ENCODE data around the gene PRR35.
A peak's percentile ranks its signal among the peaks of the same experiment; 100 is the strongest.

PRR35 gene

DNA sequence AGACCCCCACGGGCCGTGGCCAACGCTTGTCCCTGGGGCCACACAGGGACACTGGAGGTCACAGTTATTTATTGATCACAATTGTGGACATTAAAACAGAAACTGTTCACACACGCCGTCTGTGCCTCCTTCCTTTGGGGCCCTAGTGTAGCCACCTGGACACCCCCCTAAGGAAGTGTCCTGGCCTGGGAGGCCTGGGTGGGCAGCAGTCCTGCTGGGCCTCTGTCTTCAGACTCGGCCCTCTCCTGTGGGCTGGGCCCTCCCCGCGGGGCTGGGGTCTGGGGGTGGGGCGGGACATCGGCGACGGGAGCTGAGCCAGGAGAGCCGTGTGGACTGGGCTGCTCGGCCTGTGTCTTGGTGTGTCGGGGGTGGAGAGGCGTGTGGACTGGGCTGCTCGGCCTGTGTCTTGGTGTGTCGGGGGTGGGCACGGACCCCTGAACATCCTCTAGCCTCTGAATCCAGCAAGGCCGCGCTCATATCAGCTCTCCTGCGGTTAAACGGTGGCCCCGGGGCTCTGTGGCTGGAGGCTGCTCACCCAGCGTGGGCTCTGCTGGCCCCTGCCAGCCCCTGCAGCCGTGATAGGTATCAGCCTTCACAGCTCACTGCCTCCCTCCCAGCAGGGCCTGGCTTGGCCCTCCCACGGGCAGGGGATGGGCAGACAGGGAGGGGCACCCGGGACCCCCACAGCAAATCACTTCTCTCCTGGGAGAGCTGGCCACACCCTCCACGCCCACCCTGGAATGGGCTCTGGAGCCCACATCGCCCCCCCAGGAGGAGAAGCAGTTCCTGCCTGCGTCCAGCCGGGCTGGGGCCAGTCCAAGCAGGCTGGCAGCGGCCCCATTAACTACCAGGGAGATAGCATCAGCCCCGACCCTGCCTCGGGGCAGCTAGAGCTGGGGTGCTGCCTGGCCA lies 5.5 kb downstream of the PRR35 start:
- no peak for DNase-seq

GRCh38 chr16:566475-567372 lies 6.5 kb downstream of the PRR35 start, which contains the start of gene NHLRC4:
TSS of gene NHLRC4 (plus strand) at chr16:567005. CDS start at chr16:568048, 1,043 bp downstream.
- peak; percentile 73 for DNase-seq

DNA sequence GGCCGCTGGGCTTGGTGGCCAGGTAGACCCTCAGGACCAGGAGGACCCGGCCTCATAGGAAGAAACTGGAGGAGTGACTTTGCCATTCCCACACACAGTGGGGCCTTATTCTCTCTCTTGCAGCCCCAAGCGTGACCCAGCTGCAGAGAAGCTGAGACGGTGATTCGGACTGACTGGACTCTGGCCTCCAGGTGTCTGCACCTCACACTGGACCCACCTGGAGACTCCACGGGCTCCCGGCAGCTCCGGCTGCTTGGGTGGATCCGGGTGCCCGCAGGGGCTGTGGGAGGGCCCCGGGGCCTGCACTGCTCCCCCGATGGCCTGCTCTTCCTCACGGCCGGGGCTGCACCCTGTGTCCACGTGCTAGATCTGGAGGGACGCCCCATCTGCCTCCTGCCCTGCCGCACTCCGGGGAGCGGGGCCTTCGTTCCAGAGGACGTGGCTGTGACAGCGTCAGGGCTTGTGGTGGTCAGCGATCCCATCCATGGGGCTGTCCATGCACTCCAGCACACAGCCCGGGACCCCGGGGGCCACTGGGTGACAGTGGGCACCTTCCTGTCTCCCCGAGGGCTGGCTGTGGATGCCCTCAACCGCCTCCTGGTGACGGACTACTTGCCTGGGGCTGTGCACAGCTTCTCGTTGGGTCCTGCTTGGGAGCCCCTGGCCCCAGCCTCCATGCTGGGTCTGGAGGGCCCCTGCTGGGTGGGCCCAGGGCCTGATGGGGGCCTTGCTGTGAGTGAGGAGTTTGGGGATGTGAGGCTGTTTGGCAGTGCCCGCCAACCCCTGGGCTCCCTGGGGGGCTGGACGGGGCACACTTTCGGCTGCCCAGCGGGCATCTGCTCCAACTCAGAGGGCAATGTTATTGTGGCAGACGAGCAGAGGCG lies 7.4 kb downstream of the PRR35 start:
- DNase-seq, result no peak

GRCh38 chr16:568401-569258 lies 8.4 kb downstream of the PRR35 start:
- no peak for DNase-seq

DNA sequence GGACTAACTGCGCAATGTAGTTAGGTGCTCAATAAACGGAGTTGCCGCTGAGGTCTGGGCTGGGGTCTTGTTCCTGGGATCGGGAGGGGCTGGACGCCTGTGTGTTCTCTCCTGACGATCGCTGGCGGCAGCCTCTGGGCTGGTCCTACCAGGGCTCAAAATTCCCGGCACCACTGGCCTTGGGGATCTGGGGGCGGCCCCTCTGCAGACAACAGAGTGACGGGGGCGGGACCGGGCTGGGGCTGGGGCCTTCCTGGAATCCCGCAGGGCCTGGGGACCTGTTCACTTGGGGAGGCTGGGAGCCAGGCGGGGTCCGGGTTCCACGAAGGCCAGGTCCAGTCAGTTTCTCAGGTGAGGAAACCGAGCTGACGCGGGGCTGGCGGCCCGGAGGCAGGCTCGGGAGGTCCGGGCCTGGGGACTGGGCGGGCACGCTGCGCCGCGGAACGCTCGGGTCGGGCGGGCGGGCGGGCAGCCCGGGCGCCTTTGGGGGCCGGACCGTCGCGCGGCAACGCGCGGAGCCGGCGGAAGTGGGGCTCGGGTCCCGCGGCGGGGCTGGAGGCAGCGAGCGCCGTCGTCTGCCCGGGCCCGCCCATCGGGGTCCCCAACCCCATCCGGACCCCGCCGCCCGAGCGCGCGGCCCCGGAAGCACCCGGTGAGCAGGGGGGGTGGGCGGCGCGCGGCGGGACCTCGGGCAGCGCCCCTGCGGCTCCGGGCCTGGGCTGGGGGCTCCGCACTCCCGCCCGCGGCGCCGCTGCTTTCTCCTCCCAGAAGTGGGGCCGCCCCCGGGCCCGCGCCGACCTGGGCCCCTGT lies 9.5 kb downstream of the PRR35 start, which contains the start of gene PIGQ:
TSS of gene PIGQ (plus strand) at position 524 of the 810 bp plus-strand sequence. CDS start 4,107 bp downstream, outside the sequence.
- peak; percentile 82 for DNase-seq

DNA sequence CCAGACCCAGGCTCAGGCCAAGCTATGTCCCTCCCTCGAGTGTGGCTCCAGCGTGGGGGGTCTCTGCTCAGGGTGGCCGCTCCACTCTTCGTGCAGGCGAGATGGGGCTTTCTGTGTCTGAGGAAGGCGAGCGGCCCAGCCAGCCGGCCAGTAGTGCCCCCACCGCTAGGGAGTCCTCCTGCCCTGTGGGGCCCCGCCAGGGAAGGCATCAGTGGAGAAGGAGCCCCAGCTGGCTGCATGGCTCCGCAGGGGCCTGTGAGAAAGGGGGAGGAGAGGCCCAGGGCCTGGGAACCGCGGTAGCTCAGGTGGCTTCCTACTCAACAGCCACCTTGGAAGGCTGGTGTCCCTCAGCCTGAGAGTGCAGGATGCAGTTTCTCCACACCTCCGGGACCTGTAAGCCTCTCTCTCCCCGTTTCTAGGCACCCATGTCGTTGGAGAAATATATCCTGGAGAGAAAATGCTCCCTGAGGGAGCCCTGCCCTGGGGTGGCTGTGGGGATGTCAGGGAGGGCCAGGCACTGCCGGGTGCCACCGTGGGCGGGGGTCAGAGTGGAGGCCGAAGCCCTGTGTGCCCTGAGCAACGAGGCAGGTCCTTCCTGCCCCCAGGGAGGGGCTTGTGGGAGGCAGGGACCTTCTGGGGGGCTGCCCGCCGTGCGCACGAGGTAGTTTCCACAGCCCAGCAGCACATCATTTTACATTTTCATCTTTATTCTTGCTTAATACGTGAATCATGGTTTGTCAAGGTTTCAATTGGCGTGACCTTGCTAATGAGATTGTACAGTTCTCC lies 12.9 kb downstream of the PRR35 start:
- DNase-seq, result no peak

DNA sequence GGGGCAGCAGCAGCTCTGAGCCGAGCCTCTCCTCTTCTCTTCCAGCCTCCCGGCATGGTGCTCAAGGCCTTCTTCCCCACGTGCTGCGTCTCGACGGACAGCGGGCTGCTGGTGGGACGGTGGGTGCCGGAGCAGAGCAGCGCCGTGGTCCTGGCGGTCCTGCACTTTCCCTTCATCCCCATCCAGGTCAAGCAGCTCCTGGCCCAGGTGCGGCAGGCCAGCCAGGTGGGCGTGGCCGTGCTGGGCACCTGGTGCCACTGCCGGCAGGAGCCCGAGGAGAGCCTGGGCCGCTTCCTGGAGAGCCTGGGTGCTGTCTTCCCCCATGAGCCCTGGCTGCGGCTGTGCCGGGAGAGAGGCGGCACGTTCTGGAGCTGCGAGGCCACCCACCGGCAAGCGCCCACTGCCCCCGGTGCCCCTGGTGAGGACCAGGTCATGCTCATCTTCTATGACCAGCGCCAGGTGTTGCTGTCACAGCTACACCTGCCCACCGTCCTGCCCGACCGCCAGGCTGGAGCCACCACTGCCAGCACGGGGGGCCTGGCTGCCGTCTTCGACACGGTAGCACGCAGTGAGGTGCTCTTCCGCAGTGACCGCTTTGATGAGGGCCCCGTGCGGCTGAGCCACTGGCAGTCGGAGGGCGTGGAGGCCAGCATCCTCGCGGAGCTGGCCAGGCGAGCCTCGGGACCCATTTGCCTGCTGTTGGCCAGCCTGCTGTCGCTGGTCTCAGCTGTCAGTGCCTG lies 14.0 kb downstream of the PRR35 start:
- DNase-seq, result no peak

DNA sequence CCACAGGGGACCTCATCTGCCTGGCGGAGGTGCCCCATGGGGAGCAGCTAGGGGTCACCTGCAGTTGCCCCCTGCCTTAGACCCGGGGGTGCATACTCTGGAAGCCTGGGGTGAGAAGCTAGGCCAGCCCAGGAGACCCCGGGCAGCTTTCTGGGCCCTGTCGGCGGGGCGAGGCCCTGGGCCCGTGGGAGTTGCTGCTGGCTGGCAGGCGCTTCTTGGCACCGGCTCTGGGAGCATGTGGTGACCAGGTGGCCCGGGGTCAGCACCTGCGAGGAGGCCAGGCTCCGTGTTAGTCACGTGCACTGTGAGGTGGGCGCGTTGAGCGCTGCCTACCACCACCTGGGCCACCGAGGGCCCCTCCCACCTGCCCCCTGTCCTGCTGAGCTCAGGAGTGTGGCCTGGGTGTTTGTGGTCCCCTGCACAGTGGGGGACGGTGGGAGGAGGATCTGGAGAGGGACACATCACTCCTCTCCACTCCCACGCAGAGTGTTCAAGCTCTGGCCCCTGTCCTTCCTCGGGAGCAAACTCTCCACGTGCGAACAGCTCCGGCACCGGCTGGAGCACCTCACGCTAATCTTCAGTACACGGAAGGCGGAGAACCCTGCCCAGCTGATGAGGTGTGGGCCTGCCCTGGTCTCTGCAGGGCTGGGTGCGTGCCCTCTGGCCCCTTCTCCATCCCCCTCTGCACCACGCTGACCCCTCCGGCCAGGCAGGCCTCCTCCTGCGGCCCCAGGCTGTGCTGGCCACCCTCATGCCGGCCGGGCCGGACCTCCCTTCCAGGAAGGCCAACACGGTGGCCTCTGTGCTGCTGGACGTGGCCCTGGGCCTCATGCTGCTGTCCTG lies 15.4 kb downstream of the PRR35 start:
- DNase-seq, result no peak

DNA sequence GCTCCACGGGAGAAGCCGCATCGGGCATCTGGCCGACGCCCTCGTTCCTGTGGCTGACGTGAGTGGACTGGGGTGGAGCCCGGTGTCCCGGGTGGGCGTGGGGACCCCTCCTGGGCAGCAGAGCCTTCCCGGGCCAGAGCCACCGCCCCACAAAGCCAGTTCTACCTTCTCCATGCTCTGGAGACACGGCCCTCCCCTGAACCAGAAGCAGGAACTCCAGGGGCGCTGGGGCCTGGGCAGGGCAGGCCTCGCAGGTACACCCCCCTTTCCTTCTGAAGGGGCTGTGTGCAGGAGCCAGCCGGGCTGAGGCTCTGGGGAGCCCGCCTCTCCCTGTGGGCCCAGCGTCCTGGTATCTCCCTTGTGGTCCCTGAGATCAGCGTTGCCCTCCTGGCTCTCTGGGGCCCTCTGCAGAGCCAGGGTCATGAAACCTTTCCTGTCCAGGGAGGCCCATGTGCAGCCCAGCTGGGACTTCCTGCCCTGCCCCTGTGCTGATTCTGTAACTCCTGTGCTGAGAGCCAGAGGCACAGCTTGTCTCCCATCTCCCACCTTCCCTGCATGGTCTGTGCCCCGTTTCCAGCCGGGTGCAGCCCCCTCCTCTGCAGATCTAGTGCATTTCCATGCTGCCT lies 16.1 kb downstream of the PRR35 start:
- no peak for DNase-seq

DNA sequence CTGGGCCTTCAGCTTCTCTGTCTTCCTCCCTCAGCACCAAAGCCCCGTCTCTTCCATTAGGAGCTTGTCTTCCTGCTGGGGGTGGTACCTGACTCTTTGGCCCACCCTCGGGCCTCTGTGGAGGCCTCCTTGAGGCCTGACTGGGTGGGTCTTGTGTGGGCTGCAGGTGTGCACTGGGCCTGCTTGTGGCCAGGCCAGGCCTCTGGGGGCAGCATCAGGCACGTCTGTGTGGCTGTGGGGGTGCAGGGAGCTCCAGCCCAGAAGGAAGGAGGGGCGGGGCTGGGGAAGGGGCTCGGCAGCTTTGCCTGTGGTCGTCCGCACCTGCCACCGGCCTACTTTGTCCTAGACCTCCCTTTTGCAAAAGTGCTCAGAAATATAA lies 16.6 kb downstream of the PRR35 start:
- DNase-seq, result no peak

DNA sequence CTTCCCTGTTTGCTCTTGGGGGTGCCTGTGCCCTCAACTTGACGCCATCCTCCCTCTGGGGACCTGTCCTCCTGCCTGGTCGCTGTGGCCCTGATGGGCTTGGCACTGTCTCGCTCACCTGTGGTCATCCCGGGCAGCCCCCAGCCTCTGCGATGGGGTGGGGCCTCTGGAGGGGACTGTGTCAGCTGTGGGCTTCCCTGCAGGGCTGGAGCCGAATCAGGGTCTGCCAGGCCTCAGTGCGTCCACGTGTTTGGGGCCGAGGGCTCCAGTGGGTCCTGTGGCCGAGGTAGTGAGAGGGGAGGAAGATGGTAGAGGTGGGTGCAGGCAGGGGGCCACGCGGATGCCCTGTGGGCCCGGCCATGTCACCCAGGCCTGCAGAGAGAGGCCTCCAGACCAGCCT lies 17.6 kb downstream of the PRR35 start:
- no peak for DNase-seq

DNA sequence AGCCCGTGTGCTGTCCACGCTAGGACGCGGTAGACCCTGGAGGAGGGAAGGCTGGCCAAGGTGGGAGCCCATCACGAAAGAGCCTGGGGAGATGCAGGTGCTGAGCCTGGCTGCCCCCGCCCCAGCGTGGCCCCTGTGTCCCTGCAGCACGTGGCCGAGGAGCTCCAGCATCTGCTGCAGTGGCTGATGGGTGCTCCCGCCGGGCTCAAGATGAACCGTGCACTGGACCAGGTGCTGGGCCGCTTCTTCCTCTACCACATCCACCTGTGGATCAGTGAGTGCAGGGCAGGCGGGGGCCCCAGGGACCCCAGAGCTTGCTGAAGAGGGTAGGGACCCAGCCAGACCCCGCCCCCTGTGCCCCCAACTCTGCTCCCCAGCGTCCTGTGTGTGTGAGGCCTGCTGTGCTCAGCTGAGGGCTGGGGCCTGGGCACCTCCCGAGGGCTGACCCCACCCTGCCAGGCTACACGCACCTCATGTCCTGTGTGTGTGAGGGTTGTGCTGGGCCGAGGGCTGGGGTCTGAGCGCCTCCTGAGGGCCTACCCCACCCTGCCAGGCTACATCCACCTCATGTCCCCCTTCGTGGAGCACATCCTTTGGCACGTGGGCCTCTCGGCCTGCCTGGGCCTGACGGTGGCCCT lies 18.2 kb downstream of the PRR35 start:
- DNase-seq, result no peak

GRCh38 chr16:578870-579405 lies 18.7 kb downstream of the PRR35 start:
- DNase-seq, result no peak

DNA sequence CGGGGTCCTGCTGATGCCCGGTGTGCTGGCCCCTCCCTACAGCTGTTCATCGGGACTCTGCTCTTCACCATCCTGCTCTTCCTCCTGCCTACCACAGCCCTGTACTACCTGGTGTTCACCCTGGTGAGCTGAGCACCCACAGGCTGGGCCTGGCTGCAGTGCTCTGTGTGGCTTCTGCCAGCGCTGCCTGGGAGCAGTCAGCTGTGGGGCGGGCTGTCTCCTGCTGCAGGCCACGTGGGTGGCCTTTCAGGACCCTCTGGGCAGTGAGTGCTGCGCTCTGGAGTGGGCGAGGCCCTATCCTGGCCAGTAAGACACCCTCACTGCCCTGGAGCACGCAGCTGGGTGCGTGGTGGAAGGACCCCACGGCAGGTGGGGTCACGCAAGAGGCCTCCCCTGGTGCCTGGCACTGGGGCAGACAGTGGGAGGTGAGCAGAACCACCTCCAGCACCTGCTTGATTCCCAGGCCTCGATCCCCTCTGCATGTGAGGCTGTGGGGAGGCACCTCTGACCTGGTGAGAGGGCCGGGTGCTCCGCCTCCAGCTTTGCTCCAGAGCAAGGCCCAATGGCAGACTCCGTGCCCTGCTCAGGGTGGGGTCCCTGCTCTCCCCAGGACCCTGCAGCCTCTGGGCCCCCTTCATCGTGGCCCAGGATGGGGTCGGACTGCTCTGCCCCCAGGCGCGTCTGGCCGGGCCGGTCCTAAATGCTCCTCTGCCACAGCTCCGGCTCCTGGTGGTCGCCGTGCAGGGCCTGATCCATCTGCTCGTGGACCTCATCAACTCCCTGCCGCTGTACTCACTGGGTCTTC lies 20.1 kb downstream of the PRR35 start:
- DNase-seq, result no peak

DNA sequence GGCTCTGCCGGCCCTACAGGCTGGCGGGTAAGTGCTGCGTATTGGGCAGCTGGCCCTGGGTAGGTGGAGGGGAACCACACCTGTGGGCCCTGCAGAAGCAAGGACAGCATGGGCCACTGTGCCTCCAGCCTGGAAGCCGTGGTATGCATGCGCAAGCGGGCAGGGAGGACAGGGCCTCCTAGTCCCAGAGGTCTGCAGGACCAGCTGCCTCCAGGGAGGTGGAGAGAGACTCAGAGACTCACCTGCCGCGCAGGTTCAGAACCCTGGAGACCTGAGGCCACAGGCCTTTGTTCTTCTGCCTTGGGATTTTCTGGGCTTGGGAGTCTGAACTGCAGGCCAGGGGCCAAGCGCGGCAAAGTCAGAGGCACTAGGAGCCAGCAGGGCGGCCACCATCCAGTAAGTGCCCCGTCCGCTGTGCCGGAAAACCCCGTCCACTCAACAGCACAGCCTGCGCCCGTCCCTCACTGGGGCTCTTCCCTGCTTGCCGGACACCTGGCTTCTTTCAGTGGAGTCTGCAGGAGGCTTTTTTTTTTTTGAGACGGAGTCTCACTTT lies 20.8 kb downstream of the PRR35 start:
- DNase-seq, result no peak

- no peak for DNase-seq
Observed at GRCh38 chr16:582218-582613, 22.0 kb downstream of the PRR35 start.

Measured in left hindlimb (tissue), 1 donor.